DMS53 (cell line): ENCODE data around the gene PPP2R2B.
"Not testable (repeated sequence)": the region's sequence is repeated elsewhere in the genome, so short reads cannot be mapped to it uniquely, and the experiment has no call there.

Experiments used
- DNase-seq: peaks from one replicate; lab custom pipeline; 2025; lab: John Stamatoyannopoulos, UW

Gene PPP2R2B

GRCh38 chr5:146607659-146608332 is 270.8 kb downstream of the PPP2R2B start:
- DNase-seq: no peak

DNA sequence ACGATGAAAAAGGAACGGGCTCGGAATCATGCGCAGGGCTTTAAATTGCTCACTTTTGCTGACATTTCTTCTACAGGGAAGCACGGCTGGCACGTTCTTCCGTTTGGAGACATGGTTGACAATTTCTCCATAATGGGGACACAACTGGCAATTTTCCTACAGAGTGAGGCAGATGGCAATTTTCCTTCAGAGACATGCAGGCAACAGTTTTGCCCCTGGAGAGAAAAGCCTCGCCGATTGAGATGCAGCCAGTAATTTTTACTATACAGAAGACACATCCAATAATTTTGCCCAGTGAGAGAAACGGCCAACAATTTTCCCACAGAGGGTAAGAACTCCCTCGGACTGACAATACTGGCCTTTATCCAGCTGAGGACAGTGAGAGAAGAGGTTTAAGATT is 271.7 kb downstream of the PPP2R2B start:
- no peak for DNase-seq

GRCh38 chr5:146600376-146600775 is 278.2 kb downstream of the PPP2R2B start:
- DNase-seq: no peak

DNA sequence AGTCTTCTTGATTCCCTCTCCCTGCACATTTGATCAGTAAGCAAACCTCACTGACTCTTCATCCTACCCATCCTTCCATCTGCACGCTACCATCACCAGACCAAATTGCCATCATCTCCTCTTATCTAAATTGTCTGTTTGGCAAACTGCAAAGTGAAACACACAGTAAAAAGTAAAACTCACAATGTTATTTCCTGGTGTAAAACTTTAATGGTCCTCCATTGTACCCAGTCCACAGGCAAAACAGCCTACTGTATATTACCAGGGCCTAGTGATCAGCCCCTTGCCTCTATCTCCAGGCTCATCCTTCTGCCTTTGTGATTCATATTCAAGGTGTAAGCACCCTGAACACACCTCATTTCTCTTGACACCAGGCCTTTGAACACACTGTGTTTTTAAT is 279.3 kb downstream of the PPP2R2B start:
- no peak for DNase-seq

DNA sequence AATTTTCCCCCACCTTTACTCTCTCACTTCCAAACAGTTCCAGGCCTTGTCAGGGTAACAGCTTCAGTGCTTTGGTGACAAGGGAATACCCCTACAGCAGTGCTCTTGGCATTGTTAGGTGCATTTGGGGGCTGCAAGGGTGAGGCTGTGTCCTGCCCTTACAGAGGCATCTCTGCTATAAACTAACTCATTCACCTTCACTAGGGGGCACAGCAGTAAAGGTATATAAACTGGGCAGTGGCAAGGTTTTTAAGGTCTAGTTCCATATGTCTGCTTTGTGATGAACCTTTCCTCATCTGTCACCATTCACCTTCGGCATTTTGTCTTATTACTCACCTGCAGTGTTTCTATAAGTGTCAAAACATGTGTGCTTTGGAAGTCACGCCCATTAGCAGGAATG is 283.5 kb downstream of the PPP2R2B start:
- DNase-seq: peak; percentile 31

DNA sequence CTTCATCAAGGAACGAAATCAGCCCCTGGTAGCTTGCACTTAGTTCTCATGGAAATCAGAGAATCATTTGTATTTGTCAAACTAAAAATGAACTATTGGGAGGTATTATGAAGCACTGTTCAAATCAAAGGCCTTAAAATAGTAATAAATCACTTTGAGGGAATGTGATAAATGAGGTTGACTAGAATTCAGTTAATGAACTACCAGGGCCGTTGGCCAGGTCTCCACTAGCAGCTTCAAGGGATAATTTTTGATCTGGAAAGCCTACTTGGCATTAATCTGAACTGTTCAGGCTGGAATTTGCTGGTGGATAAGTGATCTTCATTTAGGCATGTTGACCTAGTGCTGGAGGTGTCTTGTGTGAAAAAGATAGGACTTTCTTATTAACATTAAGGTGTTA is 286.2 kb downstream of the PPP2R2B start:
- DNase-seq: no peak

DNA sequence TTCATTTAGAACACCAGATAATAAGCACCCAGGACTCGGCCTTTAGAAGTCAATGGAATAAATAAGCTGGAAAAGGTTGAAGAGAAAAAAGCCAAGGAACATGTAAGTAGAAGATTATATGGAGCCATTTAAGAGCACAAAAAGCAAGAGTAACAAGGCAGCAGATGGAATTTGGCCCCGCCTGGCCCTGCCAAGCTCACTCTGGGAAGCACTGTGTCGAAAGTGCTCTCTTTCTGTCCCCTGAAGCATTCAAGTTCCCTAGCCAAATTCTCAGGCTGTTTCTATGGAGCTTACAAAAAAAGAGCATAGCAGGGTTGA is 289.6 kb downstream of the PPP2R2B start:
- no peak for DNase-seq

DNA sequence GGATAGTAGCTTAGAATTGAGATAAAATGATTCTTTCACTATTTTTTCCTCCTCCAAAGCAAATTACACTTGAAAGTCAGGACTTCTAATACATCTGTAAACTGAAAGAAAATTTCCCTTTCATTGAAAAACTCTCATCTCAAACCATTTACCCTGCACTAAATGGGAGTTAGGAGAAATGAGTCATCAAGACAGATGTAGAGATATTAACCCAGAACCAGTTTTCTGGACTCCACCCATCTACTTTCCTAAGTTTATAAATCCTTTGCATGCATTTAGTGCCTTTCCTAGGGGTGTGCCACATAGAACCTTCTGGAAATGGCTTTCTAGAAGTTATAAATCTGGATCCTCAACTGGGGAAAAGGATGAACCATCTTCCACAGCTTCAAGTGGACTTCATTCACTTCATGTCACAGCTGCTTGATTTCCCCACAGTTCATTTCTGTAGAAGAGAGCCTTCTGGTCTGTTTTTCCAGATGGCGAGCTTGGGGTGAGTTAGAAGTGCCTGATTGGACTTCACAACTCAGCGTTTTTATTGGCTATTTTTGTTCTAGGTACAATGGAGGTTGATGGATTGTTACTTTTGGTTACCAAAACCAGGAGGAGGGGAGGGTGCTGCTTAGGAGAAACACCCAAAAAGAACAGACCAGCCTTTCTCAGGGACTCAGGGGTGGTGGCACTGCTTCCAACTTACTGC is 290.1 kb downstream of the PPP2R2B start:
- DNase-seq: peak; percentile 26

GRCh38 chr5:146586752-146587151 is 291.8 kb downstream of the PPP2R2B start:
- no peak for DNase-seq

DNA sequence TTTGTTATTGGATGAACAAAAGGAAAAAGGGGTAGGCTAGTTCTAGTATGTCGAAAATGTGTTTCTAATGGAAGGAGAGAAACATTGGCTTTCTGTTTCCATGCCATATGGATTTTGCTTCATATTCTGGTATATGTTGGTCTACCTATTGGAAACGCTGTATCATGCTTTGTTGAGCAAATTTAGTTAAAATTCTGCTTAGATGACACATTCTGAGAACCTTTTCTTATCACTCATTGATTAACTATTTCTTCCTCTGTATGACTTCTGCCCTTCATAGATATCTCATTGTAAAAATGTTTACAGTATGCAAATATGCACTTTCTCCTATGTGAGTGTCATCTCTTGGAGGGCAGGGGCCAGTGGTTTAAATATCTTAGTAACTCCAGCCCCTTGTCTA is 293.8 kb downstream of the PPP2R2B start:
- no peak for DNase-seq

- DNase-seq: no peak
Measured at GRCh38 chr5:146582051-146582596, 296.4 kb downstream of the PPP2R2B start.

DNA sequence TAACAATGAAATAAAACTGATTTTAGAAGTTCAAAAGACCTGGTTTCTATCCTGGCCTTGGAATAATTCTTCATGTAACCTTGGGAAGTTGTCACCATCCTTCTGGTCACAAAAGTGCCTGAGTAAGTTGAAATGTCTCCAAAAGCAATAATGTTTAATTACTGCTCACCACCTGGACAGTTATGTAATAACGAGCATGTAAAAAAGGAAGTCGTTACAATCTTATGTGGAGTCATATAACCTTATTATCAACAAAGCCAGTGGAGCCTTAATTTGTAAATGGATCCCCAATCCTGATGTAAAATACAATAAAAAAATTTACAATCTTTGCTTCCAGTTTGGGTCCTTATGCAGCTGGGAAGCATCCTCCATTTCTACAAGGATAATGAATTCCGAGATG is 298.3 kb downstream of the PPP2R2B start:
- no peak for DNase-seq

GRCh38 chr5:146574713-146575112 is 303.8 kb downstream of the PPP2R2B start:
- DNase-seq: no peak

DNA sequence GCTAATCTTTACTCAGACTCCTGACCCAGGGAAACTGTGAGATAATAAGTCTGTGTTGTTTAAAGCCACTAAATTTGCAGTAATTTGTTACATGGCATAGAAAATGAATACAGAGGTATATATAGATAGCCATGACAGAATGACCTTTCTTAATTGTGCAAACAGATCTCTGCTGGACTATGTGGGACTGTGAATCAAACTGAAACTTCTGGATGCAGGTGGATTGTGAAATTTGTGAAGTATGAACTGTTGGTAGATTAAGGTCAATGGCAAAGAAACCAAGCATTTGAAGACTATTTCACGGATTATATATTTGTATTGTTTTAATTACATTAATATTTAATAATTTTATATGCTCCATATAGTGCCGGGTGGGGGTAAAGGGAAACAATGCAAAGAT is 310.4 kb downstream of the PPP2R2B start:
- no peak for DNase-seq

GRCh38 chr5:146565764-146566367 is 312.7 kb downstream of the PPP2R2B start:
- peak; percentile 89 for DNase-seq

GRCh38 chr5:146564007-146564762 is 314.4 kb downstream of the PPP2R2B start:
- DNase-seq: no peak

GRCh38 chr5:146562461-146562860 is 316.1 kb downstream of the PPP2R2B start:
- DNase-seq: no peak

GRCh38 chr5:146561711-146562110 is 316.8 kb downstream of the PPP2R2B start:
- DNase-seq: no peak

GRCh38 chr5:146560205-146560812 is 318.2 kb downstream of the PPP2R2B start:
- no peak for DNase-seq

DNA sequence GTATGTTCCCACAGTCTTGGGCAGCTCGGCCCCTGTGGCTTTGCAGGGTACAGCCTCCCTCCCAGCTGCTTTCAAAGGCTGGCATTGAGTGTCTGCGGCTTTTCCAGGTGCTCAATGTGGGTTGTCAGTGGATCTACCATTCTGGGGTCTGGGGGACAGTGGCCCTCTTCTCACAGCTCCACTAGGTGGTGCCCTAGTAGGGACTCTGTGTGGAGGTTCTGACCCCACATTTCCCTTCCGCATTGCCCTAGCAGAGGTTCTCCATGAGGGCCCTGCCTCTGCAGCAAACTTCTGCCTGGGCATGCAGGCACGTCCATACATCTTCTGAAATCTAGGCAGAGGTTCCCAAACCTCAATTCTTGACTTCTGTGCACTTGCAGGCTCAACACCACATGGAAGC is 321.7 kb downstream of the PPP2R2B start:
- DNase-seq: not testable (repeated sequence)

DNA sequence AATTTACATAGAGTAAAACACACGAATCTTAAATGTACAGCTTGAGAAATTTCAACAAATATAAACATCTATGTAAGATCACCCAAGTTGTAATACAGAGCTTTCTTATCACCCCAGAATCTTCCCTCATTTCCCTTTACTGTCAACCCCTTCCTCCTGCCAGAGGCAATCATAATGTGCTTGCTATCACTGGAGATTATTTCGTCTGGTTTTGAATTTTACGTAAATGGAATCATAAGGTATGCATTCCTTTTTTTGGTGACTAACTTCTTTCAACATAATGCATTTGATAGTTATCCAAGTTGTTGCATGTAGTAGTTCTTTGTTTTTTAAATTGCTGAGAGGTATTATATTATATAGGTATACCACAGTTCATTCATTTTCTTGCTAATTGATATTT is 325.1 kb downstream of the PPP2R2B start:
- DNase-seq: no peak

- no peak for DNase-seq
Measured at GRCh38 chr5:146549615-146550014, 328.9 kb downstream of the PPP2R2B start.
